Measurements from ENCODE around the gene VPS50. TPM values are rescaled to one million over a fixed set of nuclear protein-coding genes. Genes with fewer than 3 reads are reported as not detected.

VPS50 gene
- total and polyA plus RNA-seq, 10 of the 15 experiments (the other 5 are each of a cell fraction or from before 2014, with no cell fraction given) = 4.0 to 22.0 (median 16.2) TPM

DNA sequence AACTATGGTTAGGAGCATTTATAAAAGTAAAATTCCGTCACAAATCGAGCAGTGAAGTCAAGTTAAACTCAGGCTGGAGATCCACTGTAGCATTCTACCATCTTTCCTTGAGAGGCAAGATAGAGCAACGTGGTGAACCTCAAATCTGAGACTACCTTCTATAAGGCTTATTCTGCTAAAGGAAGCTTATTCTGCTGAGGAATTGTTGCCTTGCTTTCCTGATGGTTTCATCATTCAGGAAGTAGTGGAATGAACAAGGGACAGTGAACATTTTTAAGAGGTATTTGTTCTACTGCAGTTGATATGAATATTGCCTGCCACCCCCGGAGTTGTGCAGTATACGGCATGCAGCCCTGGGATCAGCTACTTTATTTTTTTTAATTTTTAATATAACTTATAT, 170.8 kb downstream of the VPS50 start:
- 65% methylated on average over 5 of the region's 5 CpGs for WGBS (ENCODE audit: insufficient coverage, insufficient replicate concordance, low lambda C conversion rate, missing lambda C conversion rate)
- FAIRE-seq = no peak
- Histone ChIP-seq H3K4me1 (ENCODE audit: control insufficient read depth, insufficient read depth, low read length) (no peaks in the 10 kb centered on the region), H3K36me3 (ENCODE audit: control insufficient read depth in 2 of 2, insufficient read depth in 2 of 2, low read length in 1 of 2) (no peaks in the 10 kb centered on the region), H4K20me1 (ENCODE audit: control insufficient read depth, insufficient read depth) (no peaks in the 10 kb centered on the region), H3K27ac (ENCODE audit: control insufficient read depth, insufficient read depth) (no peak overlapping the region), H3K9ac (ENCODE audit: control insufficient read depth, insufficient read depth, low read length) (no peak overlapping the region), H3K4me3 (no peak overlapping the region), H3K4me2 (ENCODE audit: control insufficient read depth, insufficient read depth) (no peak overlapping the region), H3K27me3 (replicated peaks in 1 of 2; ENCODE audit: control insufficient read depth in 2 of 2, insufficient read depth in 2 of 2, low read length in 1 of 2) (no peaks in the 10 kb centered on the region), H3K9me3 (replicated peaks; ENCODE audit: control insufficient read depth, insufficient read depth, low read length) (no peaks in the 10 kb centered on the region), H2AFZ (ENCODE audit: control insufficient read depth, low read depth, low read length) (no peak overlapping the region), H3K79me2 (ENCODE audit: control insufficient read depth, insufficient read depth, low read length) (no peaks in the 10 kb centered on the region)
- in situ Hi-C loops (cut with MboI) (no loop called here), intact Hi-C loops (cut with micrococcal nuclease; ENCODE audit: unreplicated experiment) (no loop called here)
- RAD21 ChIA-PET (ENCODE audit: unreplicated experiment) = no interaction called here
- no peak for DNase-seq (ENCODE audit: low read depth, low spot score)
- CTCF ChIA-PET = no interaction called here
- ATAC-seq = no peak
- POLR2A ChIA-PET = no interaction called here
- no TSS peak for BruUV-seq (replicated peaks)
- no peak for TF ChIP-seq NR2C2 (IDR thresholded peaks at IDR 0.05; ENCODE audit: borderline replicate concordance, control insufficient read depth, insufficient read length, low read depth)
- TF ChIP-seq, protein P1, sequence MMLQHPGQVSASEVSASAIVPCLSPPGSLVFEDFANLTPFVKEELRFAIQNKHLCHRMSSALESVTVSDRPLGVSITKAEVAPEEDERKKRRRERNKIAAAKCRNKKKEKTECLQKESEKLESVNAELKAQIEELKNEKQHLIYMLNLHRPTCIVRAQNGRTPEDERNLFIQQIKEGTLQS (IDR thresholded peaks at IDR 0.05; ENCODE audit: borderline replicate concordance, extremely low read depth, low read depth, low read length) = no peak
- TF ChIP-seq TCF3 (IDR thresholded peaks at IDR 0.05; ENCODE audit: borderline replicate concordance, insufficient read depth, low read depth, low read length) = no peak
- TF ChIP-seq POU2F2 (IDR thresholded peaks at IDR 0.05; ENCODE audit: borderline replicate concordance, low read depth, low read length) = no peak
- TF ChIP-seq LARP7 (IDR thresholded peaks at IDR 0.05) = no peak
- TF ChIP-seq SRF (IDR thresholded peaks at IDR 0.05; ENCODE audit: low read depth in 2 of 2, low read length in 2 of 2) = no peak
- no peak for TF ChIP-seq ZBED1 (IDR thresholded peaks at IDR 0.05; ENCODE audit: borderline replicate concordance)
- TF ChIP-seq, protein P2, sequence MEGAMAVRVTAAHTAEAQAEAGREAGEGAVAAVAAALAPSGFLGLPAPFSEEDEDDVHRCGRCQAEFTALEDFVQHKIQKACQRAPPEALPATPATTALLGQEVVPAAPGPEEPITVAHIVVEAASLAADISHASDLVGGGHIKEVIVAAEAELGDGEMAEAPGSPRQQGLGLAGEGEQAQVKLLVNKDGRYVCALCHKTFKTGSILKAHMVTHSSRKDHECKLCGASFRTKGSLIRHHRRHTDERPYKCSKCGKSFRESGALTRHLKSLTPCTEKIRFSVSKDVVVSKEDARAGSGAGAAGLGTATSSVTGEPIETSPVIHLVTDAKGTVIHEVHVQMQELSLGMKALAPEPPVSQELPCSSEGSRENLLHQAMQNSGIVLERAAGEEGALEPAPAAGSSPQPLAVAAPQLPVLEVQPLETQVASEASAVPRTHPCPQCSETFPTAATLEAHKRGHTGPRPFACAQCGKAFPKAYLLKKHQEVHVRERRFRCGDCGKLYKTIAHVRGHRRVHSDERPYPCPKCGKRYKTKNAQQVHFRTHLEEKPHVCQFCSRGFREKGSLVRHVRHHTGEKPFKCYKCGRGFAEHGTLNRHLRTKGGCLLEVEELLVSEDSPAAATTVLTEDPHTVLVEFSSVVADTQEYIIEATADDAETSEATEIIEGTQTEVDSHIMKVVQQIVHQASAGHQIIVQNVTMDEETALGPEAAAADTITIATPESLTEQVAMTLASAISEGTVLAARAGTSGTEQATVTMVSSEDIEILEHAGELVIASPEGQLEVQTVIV (IDR thresholded peaks at IDR 0.05; ENCODE audit: borderline replicate concordance, partially characterized antibody) = no peak
- no peak for TF ChIP-seq YY1 (IDR thresholded peaks at IDR 0.05; ENCODE audit: low read depth, low read length)
- TF ChIP-seq ZNF24 (IDR thresholded peaks at IDR 0.05) = no peak
- no peak for TF ChIP-seq CHD4 (IDR thresholded peaks at IDR 0.05)
- TF ChIP-seq SMAD5 (IDR thresholded peaks at IDR 0.05; ENCODE audit: low read depth) = no peak
- no peak for TF ChIP-seq ZNF207 (IDR thresholded peaks at IDR 0.05; ENCODE audit: borderline replicate concordance)
- no peak for TF ChIP-seq RBBP5 (conservative IDR thresholded peaks at IDR 0.05)
- TF ChIP-seq RELB (IDR thresholded peaks at IDR 0.05; ENCODE audit: low read depth) = no peak
- no peak for TF ChIP-seq CBX3 (IDR thresholded peaks at IDR 0.05; ENCODE audit: borderline replicate concordance, low read depth)
- TF ChIP-seq NFYA (IDR thresholded peaks at IDR 0.05; ENCODE audit: borderline replicate concordance, low read depth, low read length) = no peak
- SMC1A ChIA-PET (ENCODE audit: uncharacterized antibody, unreplicated experiment) = interaction anchor here (0.6 kb wide), 1 partner anchor 72 kb away, joined by 3 read pairs; no protein-coding TSS in a partner anchor
